ENCODE data around the gene SBF1. TPM values are rescaled to one million over a fixed set of nuclear protein-coding genes. Genes with fewer than 3 reads are reported as not detected.

Gene SBF1
- total and polyA plus RNA-seq, 2 donors (not counting 1 experiment from before 2014, with no cell fraction given): 13.5 to 75.8 TPM

DNA sequence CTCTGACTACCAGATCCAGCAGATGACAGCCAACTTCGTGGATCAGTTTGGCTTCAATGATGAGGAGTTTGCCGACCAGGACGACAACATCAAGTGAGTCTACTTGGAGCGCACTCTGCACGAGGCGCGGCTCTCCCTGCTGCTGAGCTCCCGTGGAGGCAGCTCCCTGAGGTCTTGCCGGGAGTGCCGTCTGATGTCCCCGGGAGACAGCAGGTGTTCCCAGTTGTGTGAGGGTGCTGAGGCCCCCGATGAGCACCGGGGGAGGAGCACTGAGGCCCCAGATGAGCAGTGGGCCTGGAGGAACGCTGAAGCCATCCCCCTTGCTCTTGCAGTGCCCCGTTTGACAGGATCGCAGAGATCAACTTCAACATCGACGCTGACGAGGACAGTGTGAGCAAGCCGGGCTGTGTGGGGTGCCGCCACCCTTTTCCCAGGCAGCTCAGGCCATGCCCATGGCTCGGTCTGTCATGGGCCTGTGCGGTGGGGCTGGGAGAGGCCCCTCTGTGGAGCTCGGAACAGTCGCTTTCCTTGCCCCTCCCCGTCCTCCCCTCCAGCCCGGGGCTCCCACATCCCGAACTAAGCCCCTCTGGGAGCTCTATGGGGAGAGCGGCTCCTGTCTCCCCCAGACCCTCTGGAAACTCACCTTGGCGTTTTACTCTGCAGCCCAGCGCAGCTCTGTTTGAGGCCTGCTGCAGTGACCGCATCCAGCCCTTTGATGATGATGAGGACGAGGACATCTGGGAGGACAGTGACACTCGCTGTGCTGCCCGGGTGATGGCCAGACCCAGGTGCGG lies 37.1 kb downstream of the SBF1 start:
- TF ChIP-seq EZH2 (IDR thresholded peaks at IDR 0.05; ENCODE audit: low read length, missing control alignments): no peak
- TF ChIP-seq, protein P1, sequence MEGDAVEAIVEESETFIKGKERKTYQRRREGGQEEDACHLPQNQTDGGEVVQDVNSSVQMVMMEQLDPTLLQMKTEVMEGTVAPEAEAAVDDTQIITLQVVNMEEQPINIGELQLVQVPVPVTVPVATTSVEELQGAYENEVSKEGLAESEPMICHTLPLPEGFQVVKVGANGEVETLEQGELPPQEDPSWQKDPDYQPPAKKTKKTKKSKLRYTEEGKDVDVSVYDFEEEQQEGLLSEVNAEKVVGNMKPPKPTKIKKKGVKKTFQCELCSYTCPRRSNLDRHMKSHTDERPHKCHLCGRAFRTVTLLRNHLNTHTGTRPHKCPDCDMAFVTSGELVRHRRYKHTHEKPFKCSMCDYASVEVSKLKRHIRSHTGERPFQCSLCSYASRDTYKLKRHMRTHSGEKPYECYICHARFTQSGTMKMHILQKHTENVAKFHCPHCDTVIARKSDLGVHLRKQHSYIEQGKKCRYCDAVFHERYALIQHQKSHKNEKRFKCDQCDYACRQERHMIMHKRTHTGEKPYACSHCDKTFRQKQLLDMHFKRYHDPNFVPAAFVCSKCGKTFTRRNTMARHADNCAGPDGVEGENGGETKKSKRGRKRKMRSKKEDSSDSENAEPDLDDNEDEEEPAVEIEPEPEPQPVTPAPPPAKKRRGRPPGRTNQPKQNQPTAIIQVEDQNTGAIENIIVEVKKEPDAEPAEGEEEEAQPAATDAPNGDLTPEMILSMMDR (conservative IDR thresholded peaks at IDR 0.05 in 1 of 2, IDR thresholded peaks at IDR 0.05 in 1 of 2; ENCODE audit: low read depth in 1 of 2, low read length in 2 of 2): no peak
- no peak overlapping the region for H2AFZ ChIP-seq (ENCODE audit: low read length)
- H3K36me3 ChIP-seq (ENCODE audit: control insufficient read depth, insufficient read depth, low read length): peaks cover 27% of the 10 kb centered on the region
- DNase-seq (ENCODE audit: low read depth in 2 of 2): no peak
- H3K79me2 ChIP-seq (ENCODE audit: control insufficient read depth, insufficient read depth, low read length): no peaks in the 10 kb centered on the region
- H3K27me3 ChIP-seq (ENCODE audit: control insufficient read depth, insufficient read depth, low read length): no peaks in the 10 kb centered on the region
- no peak overlapping the region for H3K4me2 ChIP-seq (ENCODE audit: extremely low read depth, insufficient read depth, low read length)
- H4K20me1 ChIP-seq (ENCODE audit: control insufficient read depth, extremely low read depth, insufficient read depth, low read length): no peaks in the 10 kb centered on the region
- H3K9ac ChIP-seq (ENCODE audit: insufficient read depth, low read length): no peak overlapping the region
- H3K27ac ChIP-seq (ENCODE audit: insufficient read depth, low read length): no peak overlapping the region
- H3K4me3 ChIP-seq (replicated peaks in 1 of 4; ENCODE audit: control extremely low read depth in 1 of 4, insufficient read depth in 1 of 4, low read depth in 3 of 4, low read length in 4 of 4): no peak overlapping the region
- no peaks in the 10 kb centered on the region for H3K9me3 ChIP-seq (ENCODE audit: control insufficient read depth, insufficient read depth, low read depth, low read length)
- no peaks in the 10 kb centered on the region for H3K4me1 ChIP-seq (ENCODE audit: control insufficient read depth, extremely low read depth, insufficient read depth, low read length)

DNA sequence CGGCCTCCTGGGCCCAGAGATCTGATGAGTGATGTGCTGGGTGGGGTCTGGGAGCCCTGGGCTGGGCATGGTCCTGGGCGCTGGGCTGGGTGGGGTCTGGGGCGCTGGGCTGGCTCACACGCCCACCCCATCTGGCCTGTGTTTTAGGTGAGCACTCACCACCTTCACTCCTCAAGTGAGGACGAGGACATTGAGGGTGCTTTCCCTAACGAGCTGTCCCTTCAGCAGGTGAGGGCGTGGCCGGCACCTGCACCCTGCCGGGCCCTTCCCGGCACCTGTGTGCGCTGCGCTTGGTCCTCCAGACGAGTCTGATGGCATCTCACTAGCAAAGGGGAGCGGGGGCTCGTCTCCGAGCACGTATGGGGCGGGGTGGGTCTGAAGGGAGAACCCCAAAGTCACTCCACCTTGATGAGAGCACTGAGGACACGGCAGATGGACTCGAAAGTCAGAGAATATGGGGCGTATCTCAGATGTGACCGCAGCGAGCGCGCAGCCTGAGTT lies 37.9 kb downstream of the SBF1 start:
- H3K9ac ChIP-seq (ENCODE audit: insufficient read depth, low read length): no peak overlapping the region
- H3K4me2 ChIP-seq (ENCODE audit: extremely low read depth, insufficient read depth, low read length): no peak overlapping the region
- H3K27ac ChIP-seq (ENCODE audit: insufficient read depth, low read length): no peak overlapping the region
- H3K36me3 ChIP-seq (ENCODE audit: control insufficient read depth, insufficient read depth, low read length): peaks cover 35% of the 10 kb centered on the region
- H3K79me2 ChIP-seq (ENCODE audit: control insufficient read depth, insufficient read depth, low read length): no peaks in the 10 kb centered on the region
- H4K20me1 ChIP-seq (ENCODE audit: control insufficient read depth, extremely low read depth, insufficient read depth, low read length): no peaks in the 10 kb centered on the region
- TF ChIP-seq EZH2 (IDR thresholded peaks at IDR 0.05; ENCODE audit: low read length, missing control alignments): no peak
- TF ChIP-seq, protein P1 (conservative IDR thresholded peaks at IDR 0.05 in 1 of 2, IDR thresholded peaks at IDR 0.05 in 1 of 2; ENCODE audit: low read depth in 1 of 2, low read length in 2 of 2): no peak
- H3K4me3 ChIP-seq (replicated peaks in 1 of 4; ENCODE audit: control extremely low read depth in 1 of 4, insufficient read depth in 1 of 4, low read depth in 3 of 4, low read length in 4 of 4): no peak overlapping the region
- H2AFZ ChIP-seq (ENCODE audit: low read length): no peak overlapping the region
- no peak for DNase-seq (ENCODE audit: low read depth in 2 of 2)
- H3K27me3 ChIP-seq (ENCODE audit: control insufficient read depth, insufficient read depth, low read length): no peaks in the 10 kb centered on the region
- no peaks in the 10 kb centered on the region for H3K4me1 ChIP-seq (ENCODE audit: control insufficient read depth, extremely low read depth, insufficient read depth, low read length)
- H3K9me3 ChIP-seq (ENCODE audit: control insufficient read depth, insufficient read depth, low read depth, low read length): no peaks in the 10 kb centered on the region

DNA sequence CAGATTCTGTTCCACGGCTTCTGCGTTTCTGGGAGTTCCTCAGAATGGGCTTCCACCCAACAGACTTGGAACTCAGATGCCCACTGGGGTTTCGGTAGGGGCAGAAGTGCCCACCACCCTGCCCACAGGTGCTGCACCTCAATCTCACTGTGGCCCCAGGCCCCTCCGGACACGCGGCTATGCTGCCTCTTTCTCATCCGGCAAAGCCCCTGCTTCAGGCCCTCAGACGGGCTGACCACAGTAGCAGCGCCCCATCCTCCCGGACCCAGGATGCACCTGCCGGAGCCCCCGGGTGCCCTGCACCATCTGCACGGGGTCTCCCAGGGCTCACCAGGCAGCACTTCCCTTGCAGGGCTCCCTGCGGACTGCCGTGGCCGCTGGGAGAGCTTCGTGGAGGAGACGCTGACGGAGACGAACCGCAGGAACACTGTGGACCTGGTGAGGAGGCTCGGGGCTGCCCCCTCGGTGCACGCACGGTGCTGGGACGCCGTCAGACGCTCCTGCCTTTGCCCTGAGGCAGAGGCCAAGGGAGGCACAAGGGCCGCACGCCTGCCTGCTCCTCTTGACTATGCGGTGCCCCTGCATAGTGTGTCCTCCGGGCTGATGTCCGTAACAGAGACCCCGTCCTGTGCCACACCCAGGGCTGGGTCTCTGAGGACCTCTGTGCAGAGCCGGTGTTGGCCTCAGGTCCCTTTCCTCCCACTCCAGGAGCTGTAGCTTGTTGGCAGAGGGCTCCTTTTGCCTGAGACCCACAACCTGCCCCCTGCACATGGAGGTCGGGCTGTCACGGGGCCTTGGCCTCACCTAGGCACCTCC lies 38.6 kb downstream of the SBF1 start:
- Histone ChIP-seq H3K4me3 (replicated peaks in 1 of 4; ENCODE audit: control extremely low read depth in 1 of 4, insufficient read depth in 1 of 4, low read depth in 3 of 4, low read length in 4 of 4) (no peak overlapping the region), H4K20me1 (ENCODE audit: control insufficient read depth, extremely low read depth, insufficient read depth, low read length) (no peaks in the 10 kb centered on the region), H3K9me3 (ENCODE audit: control insufficient read depth, insufficient read depth, low read depth, low read length) (no peaks in the 10 kb centered on the region), H3K36me3 (ENCODE audit: control insufficient read depth, insufficient read depth, low read length) (peaks cover 38% of the 10 kb centered on the region), H3K27ac (ENCODE audit: insufficient read depth, low read length) (no peak overlapping the region), H3K4me2 (ENCODE audit: extremely low read depth, insufficient read depth, low read length) (no peak overlapping the region), H3K9ac (ENCODE audit: insufficient read depth, low read length) (no peak overlapping the region), H3K27me3 (ENCODE audit: control insufficient read depth, insufficient read depth, low read length) (no peaks in the 10 kb centered on the region), H3K79me2 (ENCODE audit: control insufficient read depth, insufficient read depth, low read length) (no peaks in the 10 kb centered on the region), H3K4me1 (ENCODE audit: control insufficient read depth, extremely low read depth, insufficient read depth, low read length) (no peaks in the 10 kb centered on the region), H2AFZ (ENCODE audit: low read length) (no peak overlapping the region)
- TF ChIP-seq, protein P1 (conservative IDR thresholded peaks at IDR 0.05 in 1 of 2, IDR thresholded peaks at IDR 0.05 in 1 of 2; ENCODE audit: low read depth in 1 of 2, low read length in 2 of 2): no peak
- TF ChIP-seq EZH2 (IDR thresholded peaks at IDR 0.05; ENCODE audit: low read length, missing control alignments): no peak
- no peak for DNase-seq (ENCODE audit: low read depth in 2 of 2)
